ENCODE measurements around the gene IQGAP2. TPM values are rescaled to one million over a fixed set of nuclear protein-coding genes. Genes with fewer than 3 reads are reported as not detected.

The IQGAP2 gene
- total and polyA plus RNA-seq, 2 of the 8 experiments (the other 6 are each of a cell fraction or from before 2014, with no cell fraction given) = 19.7 to 66.0 TPM

DNA sequence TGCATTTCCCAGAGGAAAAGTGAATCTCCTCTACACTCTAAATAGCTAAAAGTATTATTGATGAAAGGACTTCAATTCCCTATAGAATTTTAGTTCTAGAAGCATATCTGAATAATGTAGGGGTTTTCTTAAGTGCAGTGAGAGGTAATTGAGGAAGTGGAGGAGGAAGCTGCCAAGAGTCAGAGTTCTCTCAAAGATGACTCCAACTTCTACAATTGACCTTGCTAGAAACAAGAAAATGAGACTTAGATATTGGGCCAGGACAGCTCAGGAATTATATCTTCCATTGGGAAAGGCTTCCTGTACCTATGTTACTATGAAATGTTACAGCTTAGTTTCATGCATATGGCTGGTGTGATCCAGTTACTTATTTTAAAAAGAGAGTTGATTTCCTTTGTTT lies 302.5 kb downstream of the IQGAP2 start (continued):
- TF ChIP-seq, protein P1, sequence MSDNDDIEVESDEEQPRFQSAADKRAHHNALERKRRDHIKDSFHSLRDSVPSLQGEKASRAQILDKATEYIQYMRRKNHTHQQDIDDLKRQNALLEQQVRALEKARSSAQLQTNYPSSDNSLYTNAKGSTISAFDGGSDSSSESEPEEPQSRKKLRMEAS (IDR thresholded peaks at IDR 0.05) = no peak
- no peak for TF ChIP-seq CTCF (IDR thresholded peaks at IDR 0.05; ENCODE audit: control extremely low read depth in 1 of 3, insufficient read depth in 1 of 3, low read depth in 1 of 3, low read length in 3 of 3)
- no peak for TF ChIP-seq SAP30 (IDR thresholded peaks at IDR 0.05; ENCODE audit: insufficient read depth, insufficient replicate concordance, low read length)
- TF ChIP-seq EGR1 (IDR thresholded peaks at IDR 0.05; ENCODE audit: borderline replicate concordance, low read depth, low read length) = no peak
- TF ChIP-seq RXRA (IDR thresholded peaks at IDR 0.05; ENCODE audit: insufficient read depth, low read depth, low read length) = no peak
- TF ChIP-seq EP300 (IDR thresholded peaks at IDR 0.05; ENCODE audit: borderline replicate concordance in 1 of 2, low read depth in 2 of 2, low read length in 2 of 2) = no peak

Data from H1 (cell line).